Colonic mucosa (tissue), 4 donors: ENCODE results near the gene DRC3. TPM values are rescaled to one million over a fixed set of nuclear protein-coding genes. Genes with fewer than 3 reads are reported as not detected.

Experiments
- DNase-seq: peaks from one replicate; pipeline ENCODE4 v3.0.0-alpha.2; 2020
- H3K27ac ChIP-seq: fragments of 200-600 bp; one replicate; pipeline ENCODE4 v1.8.0; 2021
- H3K27me3 ChIP-seq: fragments of 200-600 bp; one replicate; pipeline ENCODE4 v1.8.0; 2021
- H3K36me3 ChIP-seq: fragments of 200-600 bp; one replicate; pipeline ENCODE4 v1.8.0; 2021
- H3K4me1 ChIP-seq: fragments of 200-600 bp; one replicate; pipeline ENCODE4 v1.8.0; 2021; ENCODE audit warnings: mild to moderate bottlenecking
- H3K4me3 ChIP-seq: fragments of 200-600 bp; one replicate; pipeline ENCODE4 v1.8.0; 2021
- H3K9ac ChIP-seq, 2 donors: one replicate each; pipeline ENCODE4 v1.7.0; 2013; ENCODE audit warnings: control low read depth in 2 of 2, low read depth in 2 of 2, low read length in 2 of 2
- H3K9me3 ChIP-seq: fragments of 200-600 bp; one replicate; pipeline ENCODE4 v1.8.0; 2021
- intact Hi-C: fragments of 100-400 bp; cut with DNase I; formaldehyde crosslinking; loops from one replicate; pipeline ENCODE4 v1.14.1; 2022
- total RNA-seq, 2 donors: library from RNA; stranded (reverse); fragmentation: NEBNext Ultra II Directional in 1 of 2; extraction: Animal tissue kit (Norgen Biotek cat#: 25700) in 1 of 2; gene quantifications; one replicate each; pipeline ENCODE4 v1.2.1, GENCODE V29; 2021
- TF ChIP-seq, protein P1 (sequence below): fragments of 200-600 bp; IDR thresholded peaks from one replicate; pipeline ENCODE4 v1.8.0; 2022; ENCODE audit warnings: antibody characterized with exemption, mild to moderate bottlenecking
- donor health status: healthy.
- donor health status: DM: no; HTN: no; CAD: no.
- donor health status: DM: no; HTN: no; CAD: no.

DRC3 gene
- total RNA-seq, 2 donors from 2014 or later = 0.79 to 1.1 TPM

DNA sequence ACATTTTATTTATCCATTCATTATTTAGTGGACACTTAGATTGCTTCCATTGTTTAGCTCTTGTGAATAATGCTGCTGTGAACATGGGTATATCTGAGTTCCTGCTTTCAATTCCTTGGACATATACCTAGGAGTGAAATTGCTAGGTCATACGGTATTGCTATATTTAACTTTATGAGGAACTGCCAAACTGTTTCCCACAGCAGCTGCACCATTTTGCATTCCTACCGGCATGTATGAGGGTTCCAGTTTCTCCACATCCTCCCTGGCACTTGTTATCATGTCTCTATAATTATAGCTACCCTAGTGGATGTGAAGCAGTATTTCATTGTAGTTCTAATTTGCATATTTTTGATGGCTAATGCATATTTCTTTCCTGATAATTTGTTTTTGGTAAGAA lies 91.4 kb downstream of the DRC3 start:
- peaks cover 6% of the 10 kb centered on the region for H3K36me3 ChIP-seq

DNA sequence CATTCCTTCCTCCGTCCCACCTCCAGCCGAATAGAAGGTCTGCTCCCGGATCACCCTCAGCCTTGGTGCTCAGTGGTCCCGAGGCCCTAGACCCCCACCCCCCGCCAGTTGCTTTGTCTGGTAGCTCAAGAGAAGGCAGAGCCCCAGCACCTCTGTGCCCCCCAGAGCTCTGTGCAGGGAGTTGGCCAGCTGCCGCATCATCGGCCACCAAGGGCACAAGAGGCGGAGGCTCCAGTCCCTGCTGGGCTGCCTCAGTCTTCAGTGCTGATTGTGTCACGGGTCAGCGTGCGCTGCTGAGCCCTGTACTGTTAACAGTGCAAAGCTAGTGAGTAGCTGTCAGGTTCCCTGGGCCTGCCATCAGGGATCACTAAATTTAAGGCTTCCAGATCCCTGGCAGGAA lies 92.9 kb downstream of the DRC3 start:
- no peak for DNase-seq
- no peak overlapping the region for H3K27ac ChIP-seq
- H3K9me3 ChIP-seq = no peaks in the 10 kb centered on the region
- H3K9ac ChIP-seq = no peak overlapping the region
- peaks cover 6% of the 10 kb centered on the region for H3K36me3 ChIP-seq
- H3K4me3 ChIP-seq = no peak overlapping the region
- TF ChIP-seq, protein P1, sequence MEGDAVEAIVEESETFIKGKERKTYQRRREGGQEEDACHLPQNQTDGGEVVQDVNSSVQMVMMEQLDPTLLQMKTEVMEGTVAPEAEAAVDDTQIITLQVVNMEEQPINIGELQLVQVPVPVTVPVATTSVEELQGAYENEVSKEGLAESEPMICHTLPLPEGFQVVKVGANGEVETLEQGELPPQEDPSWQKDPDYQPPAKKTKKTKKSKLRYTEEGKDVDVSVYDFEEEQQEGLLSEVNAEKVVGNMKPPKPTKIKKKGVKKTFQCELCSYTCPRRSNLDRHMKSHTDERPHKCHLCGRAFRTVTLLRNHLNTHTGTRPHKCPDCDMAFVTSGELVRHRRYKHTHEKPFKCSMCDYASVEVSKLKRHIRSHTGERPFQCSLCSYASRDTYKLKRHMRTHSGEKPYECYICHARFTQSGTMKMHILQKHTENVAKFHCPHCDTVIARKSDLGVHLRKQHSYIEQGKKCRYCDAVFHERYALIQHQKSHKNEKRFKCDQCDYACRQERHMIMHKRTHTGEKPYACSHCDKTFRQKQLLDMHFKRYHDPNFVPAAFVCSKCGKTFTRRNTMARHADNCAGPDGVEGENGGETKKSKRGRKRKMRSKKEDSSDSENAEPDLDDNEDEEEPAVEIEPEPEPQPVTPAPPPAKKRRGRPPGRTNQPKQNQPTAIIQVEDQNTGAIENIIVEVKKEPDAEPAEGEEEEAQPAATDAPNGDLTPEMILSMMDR = no peak
- no peaks in the 10 kb centered on the region for H3K27me3 ChIP-seq
- intact Hi-C loops = no loop called here
- no peaks in the 10 kb centered on the region for H3K4me1 ChIP-seq

More for the DNA sequence above, 91.4 kb downstream of the DRC3 start:
- H3K4me1 ChIP-seq = no peaks in the 10 kb centered on the region
- no peak overlapping the region for H3K27ac ChIP-seq
- TF ChIP-seq, protein P1 = no peak
- no peak overlapping the region for H3K9ac ChIP-seq
- intact Hi-C loops = no loop called here
- no peaks in the 10 kb centered on the region for H3K9me3 ChIP-seq
- H3K27me3 ChIP-seq = no peaks in the 10 kb centered on the region
- no peak for DNase-seq
- no peak overlapping the region for H3K4me3 ChIP-seq

Other genes starting within 250 kb of the DRC3 start
- gene SREBF1, start 135.9 kb upstream of the DRC3 start, total RNA-seq = 100 to 1,000 TPM; 170 to 174 TPM
- 10 to 100 TPM; 47.6 to 68.7 TPM for gene TOM1L2, start 462 bp upstream of the DRC3 start, total RNA-seq
- 10 to 100 TPM; 23.5 to 44.5 TPM for gene ATPAF2, start 66.3 kb downstream of the DRC3 start, total RNA-seq
- gene GID4, start 66.5 kb downstream of the DRC3 start, total RNA-seq = 1 to 10 TPM; 5.2 to 8.0 TPM
- gene DRG2, start 115.1 kb downstream of the DRC3 start, total RNA-seq = 10 to 100 TPM; 25.6 to 36.9 TPM
- 1 to 10 TPM; 1.1 to 1.4 TPM for gene MYO15A, start 135.9 kb downstream of the DRC3 start, total RNA-seq
- gene ALKBH5, start 211.0 kb downstream of the DRC3 start, total RNA-seq = 100 to 1,000 TPM in 1 of 2 donors, 10 to 100 TPM in 1; 94.8 to 130 TPM